Stimulated activated CD8-positive, alpha-beta memory T cell treated with anti-CD3 and anti-CD28 coated beads, Interleukin-15, amount 100 ng/mL, for 1 hour (primary cell): ENCODE results near the gene VANGL2.

ENCODE experiments used
- DNase-seq: peaks from one replicate; pipeline ENCODE4 v3.0.0-alpha.2; 2020; ENCODE audit warnings: low read depth

The VANGL2 gene

GRCh38 chr1:160406131-160406968 lies 6.0 kb downstream of the VANGL2 start:
- DNase-seq: no peak

GRCh38 chr1:160407839-160408801 lies 7.8 kb downstream of the VANGL2 start:
- no peak for DNase-seq

- no peak for DNase-seq
These were observed 8.5 kb downstream of the VANGL2 start for GRCh38 chr1:160408864-160409263.

GRCh38 chr1:160409486-160409885 lies 9.1 kb downstream of the VANGL2 start:
- DNase-seq: no peak

- no peak for DNase-seq
These were observed 10.1 kb downstream of the VANGL2 start for GRCh38 chr1:160410406-160411005.

GRCh38 chr1:160411271-160412027 lies 11.1 kb downstream of the VANGL2 start:
- no peak for DNase-seq

- no peak for DNase-seq
These were observed 11.6 kb downstream of the VANGL2 start for GRCh38 chr1:160412028-160412362.

- DNase-seq: no peak
These were observed 13.4 kb downstream of the VANGL2 start for GRCh38 chr1:160413716-160414115.

GRCh38 chr1:160414881-160415280 lies 14.5 kb downstream of the VANGL2 start:
- no peak for DNase-seq

GRCh38 chr1:160415696-160416290 lies 15.4 kb downstream of the VANGL2 start:
- no peak for DNase-seq

GRCh38 chr1:160416369-160416768 lies 16.0 kb downstream of the VANGL2 start:
- DNase-seq: no peak

GRCh38 chr1:160418483-160418882 lies 18.1 kb downstream of the VANGL2 start:
- no peak for DNase-seq

- DNase-seq: no peak
These were observed 18.9 kb downstream of the VANGL2 start for GRCh38 chr1:160419150-160419837.

GRCh38 chr1:160419838-160420169 lies 19.4 kb downstream of the VANGL2 start:
- DNase-seq: no peak

- no peak for DNase-seq
These were observed 20.8 kb downstream of the VANGL2 start for GRCh38 chr1:160420881-160421842.

GRCh38 chr1:160421881-160422280 lies 21.5 kb downstream of the VANGL2 start:
- no peak for DNase-seq

- DNase-seq: no peak
These were observed 23.6 kb downstream of the VANGL2 start for GRCh38 chr1:160423966-160424365.

- no peak for DNase-seq
These were observed 25.5 kb downstream of the VANGL2 start for GRCh38 chr1:160425847-160426246.

GRCh38 chr1:160427625-160428024 lies 27.3 kb downstream of the VANGL2 start:
- DNase-seq: no peak

GRCh38 chr1:160428053-160428452 lies 27.7 kb downstream of the VANGL2 start:
- DNase-seq: no peak
